ENCODE data around the gene PDE4D. TPM values are rescaled to one million over a fixed set of nuclear protein-coding genes. Genes with fewer than 3 reads are reported as not detected.

Gene PDE4D
- total RNA-seq: 10 to 100 TPM; 68.5 to 69.8 TPM

GRCh38 chr5:59893429-59894227 is at the start of gene PDE4D:
TSS of gene PDE4D (minus strand) at chr5:59893726.
- Mint-ChIP-seq H3K9me3 (ENCODE audit: low read depth) (no peaks in the 10 kb centered on the region), H3K36me3 (ENCODE audit: low read depth) (peaks cover 2% of the 10 kb centered on the region), H3K27ac (no peak within 1 kb of the TSS), H3K4me3 (no peak within 1 kb of the TSS), H3K4me1 (peaks cover 3% of the 10 kb centered on the region), H3K27me3 (peaks cover 42% of the 10 kb centered on the region)
- intact Hi-C loops (cut with DNase I, micrococcal nuclease): no loop called here
- CTCF ChIA-PET: interaction anchor here (0.9 kb wide), 1 partner anchor 80 kb away, joined by 3 read pairs; no protein-coding TSS in a partner anchor
- POLR2A ChIA-PET: no interaction called here
- DNase-seq (peak; percentile 36), ATAC-seq (peak; percentile 12)

GRCh38 chr5:59937633-59938032 is 44.1 kb upstream of the PDE4D start:
- Mint-ChIP-seq H3K36me3 (ENCODE audit: low read depth) (no peaks in the 10 kb centered on the region), H3K9me3 (ENCODE audit: low read depth) (no peaks in the 10 kb centered on the region), H3K4me3 (no peak overlapping the region), H3K4me1 (no peaks in the 10 kb centered on the region), H3K27me3 (no peaks in the 10 kb centered on the region), H3K27ac (no peak overlapping the region)
- DNase-seq (no peak), ATAC-seq (no peak)
- ChIA-PET CTCF (interaction anchor here (0.5 kb wide), 1 partner anchor 859 kb away, joined by 4 read pairs; no protein-coding TSS in a partner anchor), POLR2A (no interaction called here)
- intact Hi-C loops (cut with DNase I, micrococcal nuclease): no loop called here

- H3K27me3 Mint-ChIP-seq: peaks cover 4% of the 10 kb centered on the region
- CTCF ChIA-PET: no interaction called here
Measured at GRCh38 chr5:59923465-59923864, 29.9 kb upstream of the PDE4D start.

GRCh38 chr5:59922220-59922619 is 28.7 kb upstream of the PDE4D start:
- DNase-seq (no peak), ATAC-seq (no peak)
- H3K27me3 Mint-ChIP-seq: peaks cover 4% of the 10 kb centered on the region
- ChIA-PET POLR2A (no interaction called here), CTCF (interaction anchor here (0.8 kb wide), 1 partner anchor 195 kb away, joined by 5 read pairs; no protein-coding TSS in a partner anchor)
- H3K27ac Mint-ChIP-seq: no peak overlapping the region
- H3K36me3 Mint-ChIP-seq (ENCODE audit: low read depth): no peaks in the 10 kb centered on the region
- H3K9me3 Mint-ChIP-seq (ENCODE audit: low read depth): no peaks in the 10 kb centered on the region
- H3K4me1 Mint-ChIP-seq: no peaks in the 10 kb centered on the region
- intact Hi-C loops (cut with DNase I, micrococcal nuclease): no loop called here
- no peak overlapping the region for H3K4me3 Mint-ChIP-seq

More at GRCh38 chr5:59923465-59923864, 29.9 kb upstream of the PDE4D start:
- POLR2A ChIA-PET: no interaction called here
- ATAC-seq (no peak), DNase-seq (no peak)
- H3K9me3 Mint-ChIP-seq (ENCODE audit: low read depth): no peaks in the 10 kb centered on the region
- H3K4me3 Mint-ChIP-seq: no peak overlapping the region
- H3K36me3 Mint-ChIP-seq (ENCODE audit: low read depth): no peaks in the 10 kb centered on the region
- intact Hi-C loops (cut with DNase I, micrococcal nuclease): no loop called here
- no peaks in the 10 kb centered on the region for H3K4me1 Mint-ChIP-seq
- no peak overlapping the region for H3K27ac Mint-ChIP-seq

- intact Hi-C loops (cut with DNase I, micrococcal nuclease): no loop called here
- Mint-ChIP-seq H3K27ac (no peak overlapping the region), H3K9me3 (ENCODE audit: low read depth) (no peaks in the 10 kb centered on the region), H3K27me3 (peaks cover 4% of the 10 kb centered on the region), H3K36me3 (ENCODE audit: low read depth) (no peaks in the 10 kb centered on the region), H3K4me3 (no peak overlapping the region), H3K4me1 (no peaks in the 10 kb centered on the region)
- ChIA-PET CTCF (interaction anchor here (0.8 kb wide), 1 partner anchor 195 kb away, joined by 5 read pairs; no protein-coding TSS in a partner anchor), POLR2A (no interaction called here)
- DNase-seq: no peak
- ATAC-seq: no peak
Measured at GRCh38 chr5:59921816-59922215, 28.3 kb upstream of the PDE4D start.

GRCh38 chr5:59919484-59919883 is 26.0 kb upstream of the PDE4D start:
- Mint-ChIP-seq H3K9me3 (ENCODE audit: low read depth) (no peaks in the 10 kb centered on the region), H3K27me3 (peaks cover 4% of the 10 kb centered on the region), H3K27ac (no peak overlapping the region), H3K4me3 (no peak overlapping the region), H3K36me3 (ENCODE audit: low read depth) (no peaks in the 10 kb centered on the region), H3K4me1 (no peaks in the 10 kb centered on the region)
- ATAC-seq (no peak), DNase-seq (no peak)
- ChIA-PET POLR2A (no interaction called here), CTCF (no interaction called here)
- intact Hi-C loops (cut with DNase I, micrococcal nuclease): no loop called here

- intact Hi-C loops (cut with DNase I, micrococcal nuclease): no loop called here
- H3K27me3 Mint-ChIP-seq: peaks cover 3% of the 10 kb centered on the region
- H3K9me3 Mint-ChIP-seq (ENCODE audit: low read depth): no peaks in the 10 kb centered on the region
- no peaks in the 10 kb centered on the region for H3K36me3 Mint-ChIP-seq (ENCODE audit: low read depth)
- CTCF ChIA-PET: interaction anchor here (0.7 to 1.0 kb wide), 2 partner anchors 21 to 106 kb away, joined by 3 to 4 read pairs; no protein-coding TSS in a partner anchor
- ATAC-seq: no peak
- H3K4me1 Mint-ChIP-seq: no peaks in the 10 kb centered on the region
- no peak overlapping the region for H3K4me3 Mint-ChIP-seq
- POLR2A ChIA-PET: no interaction called here
- no peak overlapping the region for H3K27ac Mint-ChIP-seq
- DNase-seq: no peak
Measured at GRCh38 chr5:59917121-59917520, 23.6 kb upstream of the PDE4D start.

- CTCF ChIA-PET: no interaction called here
- intact Hi-C loops (cut with DNase I, micrococcal nuclease): no loop called here
- Mint-ChIP-seq H3K27ac (no peak overlapping the region), H3K36me3 (ENCODE audit: low read depth) (no peaks in the 10 kb centered on the region), H3K9me3 (ENCODE audit: low read depth) (no peaks in the 10 kb centered on the region), H3K27me3 (peaks cover 2% of the 10 kb centered on the region), H3K4me3 (no peak overlapping the region), H3K4me1 (no peaks in the 10 kb centered on the region)
- DNase-seq (no peak), ATAC-seq (no peak)
- POLR2A ChIA-PET: no interaction called here
Measured at GRCh38 chr5:59905188-59905587, 11.7 kb upstream of the PDE4D start.

GRCh38 chr5:59897075-59897474 is 3.5 kb upstream of the PDE4D start:
- ChIA-PET POLR2A (no interaction called here), CTCF (no interaction called here)
- no peak overlapping the region for H3K27ac Mint-ChIP-seq
- H3K9me3 Mint-ChIP-seq (ENCODE audit: low read depth): no peaks in the 10 kb centered on the region
- ATAC-seq (no peak), DNase-seq (no peak)
- H3K4me3 Mint-ChIP-seq: no peak overlapping the region
- intact Hi-C loops (cut with DNase I, micrococcal nuclease): no loop called here
- H3K36me3 Mint-ChIP-seq (ENCODE audit: low read depth): peaks cover 2% of the 10 kb centered on the region
- peaks cover 35% of the 10 kb centered on the region for H3K27me3 Mint-ChIP-seq
- peaks cover 3% of the 10 kb centered on the region for H3K4me1 Mint-ChIP-seq

- ATAC-seq: no peak
- Mint-ChIP-seq H3K4me1 (peaks cover 3% of the 10 kb centered on the region), H3K36me3 (ENCODE audit: low read depth) (peaks cover 2% of the 10 kb centered on the region), H3K27ac (no peak overlapping the region), H3K9me3 (ENCODE audit: low read depth) (no peaks in the 10 kb centered on the region), H3K4me3 (no peak overlapping the region), H3K27me3 (peaks cover 40% of the 10 kb centered on the region)
- POLR2A ChIA-PET: no interaction called here
- intact Hi-C loops (cut with DNase I, micrococcal nuclease): no loop called here
- CTCF ChIA-PET: no interaction called here
- no peak for DNase-seq
Measured at GRCh38 chr5:59891962-59892643, 1.4 kb downstream of the PDE4D start.

GRCh38 chr5:59887274-59887673 is 6.3 kb downstream of the PDE4D start:
- no peak for DNase-seq

GRCh38 chr5:59874675-59875074 is 18.9 kb downstream of the PDE4D start:
- Mint-ChIP-seq H3K27ac (no peak overlapping the region), H3K27me3 (peaks cover 4% of the 10 kb centered on the region)

More at GRCh38 chr5:59887274-59887673, 6.3 kb downstream of the PDE4D start:
- ChIA-PET POLR2A (no interaction called here), CTCF (interaction anchor here (0.6 kb wide), 1 partner anchor 87 kb away, joined by 3 read pairs; no protein-coding TSS in a partner anchor)
- no peak for ATAC-seq
- H3K9me3 Mint-ChIP-seq (ENCODE audit: low read depth): no peaks in the 10 kb centered on the region
- no peaks in the 10 kb centered on the region for H3K36me3 Mint-ChIP-seq (ENCODE audit: low read depth)
- H3K4me1 Mint-ChIP-seq: no peaks in the 10 kb centered on the region
- peaks cover 15% of the 10 kb centered on the region for H3K27me3 Mint-ChIP-seq
- no peak overlapping the region for H3K4me3 Mint-ChIP-seq
- no peak overlapping the region for H3K27ac Mint-ChIP-seq
- intact Hi-C loops (cut with DNase I, micrococcal nuclease): no loop called here

More at GRCh38 chr5:59874675-59875074, 18.9 kb downstream of the PDE4D start:
- POLR2A ChIA-PET: no interaction called here
- no peaks in the 10 kb centered on the region for H3K4me1 Mint-ChIP-seq
- ATAC-seq (no peak), DNase-seq (no peak)
- no peaks in the 10 kb centered on the region for H3K9me3 Mint-ChIP-seq (ENCODE audit: low read depth)
- intact Hi-C loops (cut with DNase I, micrococcal nuclease): no loop called here
- CTCF ChIA-PET: no interaction called here
- H3K36me3 Mint-ChIP-seq (ENCODE audit: low read depth): no peaks in the 10 kb centered on the region
- H3K4me3 Mint-ChIP-seq: no peak overlapping the region

All from activated CD4-positive, alpha-beta T cell treated with anti-CD3 and anti-CD28 coated beads for 36 hours (primary cell).